ENCODE measurements around the gene TGM5.

DNA sequence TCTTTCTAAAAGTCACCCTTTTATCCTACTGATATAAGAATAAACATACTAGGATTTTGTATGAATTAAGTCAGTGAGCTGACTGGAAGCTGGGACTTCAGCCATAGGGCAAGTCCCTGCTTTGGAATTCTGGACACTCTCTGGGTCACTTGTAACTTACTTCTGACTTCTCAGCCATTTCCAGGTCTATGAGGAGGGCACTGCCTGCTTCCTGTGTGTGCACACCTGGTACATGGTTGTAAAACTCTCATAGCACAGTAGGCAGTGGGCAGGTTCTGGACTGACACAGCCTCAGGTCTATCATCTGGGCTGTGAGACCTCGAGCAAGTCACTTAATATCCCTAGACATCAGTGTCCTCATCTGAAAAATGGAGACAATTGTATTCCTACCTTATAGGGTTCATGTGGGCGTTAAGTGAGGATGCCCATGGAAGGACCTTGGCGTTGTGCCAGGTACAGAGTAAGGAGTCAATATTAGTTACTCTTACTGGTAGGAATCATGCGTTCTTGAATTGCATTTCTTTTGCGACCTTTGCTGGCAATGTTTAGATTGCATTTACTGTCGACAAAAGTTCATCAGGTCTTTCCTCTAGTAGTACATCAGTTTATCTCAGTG, 27.5 kb upstream of the TGM5 start:
- no peak for TF ChIP-seq EZH2 (IDR thresholded peaks at IDR 0.05; ENCODE audit: low read depth, unreplicated experiment)
- no peak for TF ChIP-seq CTCF (conservative IDR thresholded peaks at IDR 0.05; ENCODE audit: low read depth in 2 of 2)
- no peak for TF ChIP-seq EZH2phosphoT487 (IDR thresholded peaks at IDR 0.05; ENCODE audit: unreplicated experiment)
- TF ChIP-seq, protein P1, sequence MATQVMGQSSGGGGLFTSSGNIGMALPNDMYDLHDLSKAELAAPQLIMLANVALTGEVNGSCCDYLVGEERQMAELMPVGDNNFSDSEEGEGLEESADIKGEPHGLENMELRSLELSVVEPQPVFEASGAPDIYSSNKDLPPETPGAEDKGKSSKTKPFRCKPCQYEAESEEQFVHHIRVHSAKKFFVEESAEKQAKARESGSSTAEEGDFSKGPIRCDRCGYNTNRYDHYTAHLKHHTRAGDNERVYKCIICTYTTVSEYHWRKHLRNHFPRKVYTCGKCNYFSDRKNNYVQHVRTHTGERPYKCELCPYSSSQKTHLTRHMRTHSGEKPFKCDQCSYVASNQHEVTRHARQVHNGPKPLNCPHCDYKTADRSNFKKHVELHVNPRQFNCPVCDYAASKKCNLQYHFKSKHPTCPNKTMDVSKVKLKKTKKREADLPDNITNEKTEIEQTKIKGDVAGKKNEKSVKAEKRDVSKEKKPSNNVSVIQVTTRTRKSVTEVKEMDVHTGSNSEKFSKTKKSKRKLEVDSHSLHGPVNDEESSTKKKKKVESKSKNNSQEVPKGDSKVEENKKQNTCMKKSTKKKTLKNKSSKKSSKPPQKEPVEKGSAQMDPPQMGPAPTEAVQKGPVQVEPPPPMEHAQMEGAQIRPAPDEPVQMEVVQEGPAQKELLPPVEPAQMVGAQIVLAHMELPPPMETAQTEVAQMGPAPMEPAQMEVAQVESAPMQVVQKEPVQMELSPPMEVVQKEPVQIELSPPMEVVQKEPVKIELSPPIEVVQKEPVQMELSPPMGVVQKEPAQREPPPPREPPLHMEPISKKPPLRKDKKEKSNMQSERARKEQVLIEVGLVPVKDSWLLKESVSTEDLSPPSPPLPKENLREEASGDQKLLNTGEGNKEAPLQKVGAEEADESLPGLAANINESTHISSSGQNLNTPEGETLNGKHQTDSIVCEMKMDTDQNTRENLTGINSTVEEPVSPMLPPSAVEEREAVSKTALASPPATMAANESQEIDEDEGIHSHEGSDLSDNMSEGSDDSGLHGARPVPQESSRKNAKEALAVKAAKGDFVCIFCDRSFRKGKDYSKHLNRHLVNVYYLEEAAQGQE (IDR thresholded peaks at IDR 0.05; ENCODE audit: unreplicated experiment) = no peak
- TF ChIP-seq NANOG (IDR thresholded peaks at IDR 0.05; ENCODE audit: borderline replicate concordance) = no peak
- TF ChIP-seq POLR2AphosphoS5 (IDR thresholded peaks at IDR 0.05; ENCODE audit: low read depth) = no peak
- no peak for TF ChIP-seq ZNF462 (CRISPR knock-in tag; IDR thresholded peaks at IDR 0.05)
- no peak for TF ChIP-seq ETS1 (IDR thresholded peaks at IDR 0.05)
- TF ChIP-seq CREB1 (CRISPR knock-in tag; IDR thresholded peaks at IDR 0.05; ENCODE audit: low read depth) = no peak
- no peak for TF ChIP-seq ZNF114 (CRISPR knock-in tag; IDR thresholded peaks at IDR 0.05)
- TF ChIP-seq JUNB (IDR thresholded peaks at IDR 0.05; ENCODE audit: unreplicated experiment) = no peak
